GM12865 (cell line): ENCODE results near the gene SERAC1.

Experiments
- DNase-seq: peaks from one replicate; pipeline ENCODE4 v3.0.0; 2010; ENCODE audit warnings: low read depth
- H3K4me3 ChIP-seq: 2 replicates; pipeline ENCODE4 v1.5.1; 2011; ENCODE audit warnings: mild to moderate bottlenecking, low read depth, low read length, control low read depth
- TF ChIP-seq, protein P1 (sequence below): IDR thresholded peaks from 2 replicates; pipeline ENCODE4 v1.5.1; 2011; ENCODE audit warnings: low read length, control low read depth, low read depth, inconsistent platforms; ENCODE audit not compliant: insufficient read depth; ENCODE audit errors: missing control alignments

The SERAC1 gene

DNA sequence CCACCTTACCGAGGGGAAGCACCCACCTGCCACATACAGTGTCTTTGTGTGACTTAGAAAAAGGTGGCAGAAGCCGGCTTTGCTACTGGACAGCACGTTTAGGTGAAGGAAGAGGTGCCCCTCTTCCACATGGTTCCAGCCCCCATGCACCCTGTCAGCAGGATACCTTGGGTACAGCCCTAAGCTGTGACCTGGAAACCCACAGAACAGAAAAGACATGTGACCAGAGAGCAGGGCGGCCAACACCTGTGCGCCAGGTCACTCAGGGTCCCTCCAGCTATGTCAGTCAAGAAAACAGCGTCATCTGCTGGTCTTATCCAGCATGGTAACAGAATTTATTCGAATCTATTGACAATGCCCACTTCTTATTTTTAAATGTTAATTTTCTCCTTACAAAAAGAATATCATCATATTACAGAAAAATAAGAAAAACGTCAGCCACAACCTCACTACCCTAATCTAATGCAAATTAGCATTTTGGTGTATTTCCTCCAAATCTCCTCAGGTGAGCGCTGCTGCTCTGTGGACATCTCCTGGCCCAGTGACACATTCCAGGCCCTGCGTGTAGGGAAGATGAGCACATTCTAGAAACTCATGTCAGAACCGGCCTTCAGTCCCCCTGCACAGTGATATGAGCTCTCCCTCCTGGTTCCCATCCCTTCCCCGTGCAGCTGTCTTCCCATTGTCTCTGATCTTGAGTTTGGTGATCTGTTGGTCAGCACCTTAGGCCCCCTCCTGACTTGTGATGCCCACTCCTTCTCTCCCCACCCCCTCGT lies 37.3 kb upstream of the SERAC1 start:
- DNase-seq: no peak
- H3K4me3 ChIP-seq: no peak overlapping the region
- TF ChIP-seq, protein P1, sequence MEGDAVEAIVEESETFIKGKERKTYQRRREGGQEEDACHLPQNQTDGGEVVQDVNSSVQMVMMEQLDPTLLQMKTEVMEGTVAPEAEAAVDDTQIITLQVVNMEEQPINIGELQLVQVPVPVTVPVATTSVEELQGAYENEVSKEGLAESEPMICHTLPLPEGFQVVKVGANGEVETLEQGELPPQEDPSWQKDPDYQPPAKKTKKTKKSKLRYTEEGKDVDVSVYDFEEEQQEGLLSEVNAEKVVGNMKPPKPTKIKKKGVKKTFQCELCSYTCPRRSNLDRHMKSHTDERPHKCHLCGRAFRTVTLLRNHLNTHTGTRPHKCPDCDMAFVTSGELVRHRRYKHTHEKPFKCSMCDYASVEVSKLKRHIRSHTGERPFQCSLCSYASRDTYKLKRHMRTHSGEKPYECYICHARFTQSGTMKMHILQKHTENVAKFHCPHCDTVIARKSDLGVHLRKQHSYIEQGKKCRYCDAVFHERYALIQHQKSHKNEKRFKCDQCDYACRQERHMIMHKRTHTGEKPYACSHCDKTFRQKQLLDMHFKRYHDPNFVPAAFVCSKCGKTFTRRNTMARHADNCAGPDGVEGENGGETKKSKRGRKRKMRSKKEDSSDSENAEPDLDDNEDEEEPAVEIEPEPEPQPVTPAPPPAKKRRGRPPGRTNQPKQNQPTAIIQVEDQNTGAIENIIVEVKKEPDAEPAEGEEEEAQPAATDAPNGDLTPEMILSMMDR: no peak

DNA sequence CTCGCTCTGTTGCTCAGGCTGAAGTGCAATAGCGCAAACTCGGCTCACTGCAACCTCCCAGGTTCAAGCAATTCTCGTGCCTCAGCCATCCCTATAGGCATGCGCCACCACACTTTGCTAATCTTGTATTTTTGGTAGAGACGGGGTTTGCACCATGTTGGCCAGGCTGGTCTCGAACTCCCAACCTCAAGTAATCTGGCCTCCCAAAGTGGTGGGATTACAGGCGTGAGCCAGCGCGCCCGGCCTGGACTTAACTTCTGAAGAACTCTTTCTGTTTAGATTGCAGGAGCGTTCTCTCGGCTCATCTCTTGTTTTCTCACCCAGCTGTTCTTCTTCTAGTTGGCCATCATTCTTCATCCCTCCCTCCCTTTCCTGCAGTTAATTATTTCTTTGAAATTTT lies 30.4 kb upstream of the SERAC1 start:
- H3K4me3 ChIP-seq: no peak overlapping the region
- DNase-seq: no peak
- TF ChIP-seq, protein P1: no peak

DNA sequence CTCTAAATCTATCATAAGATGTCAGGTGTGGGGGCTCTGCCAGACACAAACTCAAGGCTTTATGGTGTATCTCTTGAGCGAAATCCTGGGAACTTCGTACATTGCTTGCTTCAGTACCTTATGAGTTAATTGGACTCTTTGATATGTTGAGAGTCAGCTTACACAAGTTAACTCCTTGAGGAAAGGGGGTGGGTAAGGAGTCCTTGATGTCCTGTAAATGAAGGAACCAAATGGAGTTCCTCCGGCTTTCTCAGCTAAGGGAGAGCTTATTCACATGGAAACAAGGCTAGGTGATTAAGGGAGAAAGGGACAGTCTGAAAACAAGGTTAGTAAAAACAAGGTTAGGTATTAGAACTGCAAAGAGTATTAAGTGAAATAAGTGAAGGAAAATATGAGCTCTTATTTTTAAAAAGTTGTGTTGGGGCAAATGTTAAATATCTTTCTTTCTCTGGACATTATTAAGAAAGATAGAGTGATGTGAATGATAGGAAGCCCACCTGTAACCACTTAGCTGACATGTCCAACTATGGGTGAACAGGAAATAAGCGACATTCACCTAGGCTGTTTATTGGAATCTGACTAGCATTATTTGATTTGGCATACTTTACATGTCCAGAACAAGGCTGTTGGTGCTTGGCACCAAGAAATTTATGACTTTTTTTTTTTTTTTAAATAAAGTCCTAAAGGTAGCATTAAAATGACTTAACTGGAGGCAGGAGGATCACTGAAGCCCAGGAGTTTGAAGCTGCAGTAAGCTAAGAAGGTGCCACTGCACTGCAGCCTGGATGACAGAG lies 26.6 kb upstream of the SERAC1 start:
- DNase-seq: no peak
- no peak overlapping the region for H3K4me3 ChIP-seq
- TF ChIP-seq, protein P1: no peak

DNA sequence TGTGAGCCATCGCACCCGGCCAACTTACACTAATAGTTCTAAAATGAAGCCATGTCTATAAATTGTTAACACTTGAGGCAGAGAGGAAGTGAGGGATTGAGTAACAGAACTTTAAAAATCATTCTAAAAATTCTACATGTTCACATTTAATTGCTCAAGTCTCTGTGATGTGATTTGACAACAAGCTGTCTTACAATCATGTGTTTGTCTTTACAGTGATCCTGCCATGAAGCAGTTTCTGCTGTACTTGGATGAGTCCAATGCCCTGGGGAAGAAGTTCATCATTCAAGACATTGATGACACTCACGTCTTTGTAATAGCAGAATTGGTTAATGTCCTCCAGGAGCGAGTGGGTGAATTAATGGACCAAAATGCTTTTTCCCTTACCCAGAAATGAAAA lies 23.7 kb upstream of the SERAC1 start:
- TF ChIP-seq, protein P1: no peak
- DNase-seq: no peak
- H3K4me3 ChIP-seq: no peak overlapping the region

DNA sequence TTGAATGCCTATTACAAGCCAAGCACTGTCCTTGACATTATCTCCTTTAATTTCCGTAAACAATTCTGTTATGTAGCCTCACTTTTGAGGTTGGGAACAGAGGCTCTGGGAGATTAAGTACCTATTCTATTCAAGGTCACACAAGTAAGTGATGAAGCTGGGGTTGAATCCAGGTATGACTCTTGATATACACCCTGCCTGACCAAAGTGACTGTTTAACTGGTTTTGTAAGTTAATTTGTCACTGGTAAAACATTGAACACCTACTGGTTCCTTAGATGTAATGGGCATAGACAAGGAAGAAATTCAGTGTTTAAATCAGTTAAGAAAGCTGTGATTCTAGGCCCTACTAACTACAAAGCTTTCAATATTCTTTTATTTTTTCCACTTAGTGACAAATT lies 23.0 kb upstream of the SERAC1 start:
- TF ChIP-seq, protein P1: no peak
- H3K4me3 ChIP-seq: no peak overlapping the region
- DNase-seq: no peak

DNA sequence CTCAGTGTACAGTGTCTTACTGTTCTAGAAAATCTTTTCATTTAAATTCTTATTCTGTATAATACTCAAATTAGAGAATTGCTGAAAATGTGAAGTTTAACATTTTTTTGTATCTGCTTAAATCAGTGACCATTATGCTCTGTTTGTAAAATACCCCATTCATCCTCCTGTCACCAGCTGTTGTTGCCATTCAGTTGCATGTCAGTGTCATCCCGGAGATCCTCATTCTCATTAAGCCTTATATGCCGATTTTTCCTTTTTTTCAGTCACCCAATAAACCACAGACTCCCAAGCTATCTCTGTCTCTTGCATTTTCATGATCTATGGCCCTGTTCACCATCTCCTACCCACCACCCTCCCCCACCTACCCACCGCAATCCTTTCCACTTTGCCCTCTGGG lies 20.5 kb upstream of the SERAC1 start:
- TF ChIP-seq, protein P1: no peak
- no peak for DNase-seq
- no peak overlapping the region for H3K4me3 ChIP-seq
